ENCODE measurements around the gene TPTE2.
"Not testable (repeated sequence)": the region's sequence is repeated elsewhere in the genome, so short reads cannot be mapped to it uniquely, and the experiment has no call there.

The TPTE2 gene

GRCh38 chr13:19561127-19561582, at the start of gene TPTE2:
Gene TPTE2 (minus strand): TSS chr13:19561532. CDS start chr13:19503234, 58,298 bp downstream.
- in situ Hi-C loops (cut with HindIII; ENCODE audit: low sequenced_read_pairs) = not testable (repeated sequence)

DNA sequence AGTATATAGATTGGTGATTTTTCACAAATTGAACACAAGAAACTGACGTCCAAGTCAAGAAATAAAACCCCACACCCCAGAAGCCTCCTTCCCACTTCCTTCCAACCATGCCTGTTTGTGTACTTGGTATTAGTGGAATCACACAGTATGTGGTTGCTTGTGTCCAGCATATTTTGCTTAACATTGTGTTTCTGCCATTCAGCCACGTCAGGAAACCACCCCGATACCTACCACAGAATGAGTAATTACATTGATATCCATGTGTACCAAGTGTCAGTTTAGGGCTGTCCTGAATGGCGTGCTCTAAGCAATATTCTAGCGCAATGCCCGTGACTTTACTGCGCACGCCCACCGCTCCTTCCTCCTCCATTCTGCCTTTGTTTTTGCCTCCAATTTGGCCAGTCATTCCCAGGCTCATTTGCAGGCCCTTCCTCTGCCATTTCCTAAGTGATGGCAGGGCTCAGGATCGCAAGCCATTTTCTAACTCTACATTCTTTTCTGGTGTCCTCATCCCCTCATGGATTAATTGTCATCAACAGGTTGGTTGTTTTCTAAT, 46.3 kb upstream of the TPTE2 start:
- in situ Hi-C loops (cut with HindIII; ENCODE audit: low sequenced_read_pairs) = no loop called here

DNA sequence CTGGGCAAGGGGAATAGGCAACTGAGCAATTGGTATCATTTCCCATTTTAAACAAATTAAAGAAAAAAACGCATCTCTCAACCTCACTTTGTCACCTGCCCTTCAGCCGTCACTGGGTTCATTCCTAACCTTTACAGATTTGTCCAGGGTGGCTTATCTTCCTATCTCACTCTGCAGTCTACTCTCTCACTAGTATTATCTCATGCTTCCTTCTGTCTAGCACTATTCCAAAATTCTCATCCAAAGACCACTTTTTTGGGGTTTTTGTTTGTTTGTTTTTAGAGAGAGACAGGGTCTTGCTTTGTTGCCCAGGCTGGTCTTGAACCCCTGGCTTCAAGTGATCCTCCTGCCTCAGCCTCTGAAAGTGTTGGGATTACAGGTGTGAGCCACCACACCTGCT, 45.4 kb upstream of the TPTE2 start:
- in situ Hi-C loops (cut with HindIII; ENCODE audit: low sequenced_read_pairs) = no loop called here

DNA sequence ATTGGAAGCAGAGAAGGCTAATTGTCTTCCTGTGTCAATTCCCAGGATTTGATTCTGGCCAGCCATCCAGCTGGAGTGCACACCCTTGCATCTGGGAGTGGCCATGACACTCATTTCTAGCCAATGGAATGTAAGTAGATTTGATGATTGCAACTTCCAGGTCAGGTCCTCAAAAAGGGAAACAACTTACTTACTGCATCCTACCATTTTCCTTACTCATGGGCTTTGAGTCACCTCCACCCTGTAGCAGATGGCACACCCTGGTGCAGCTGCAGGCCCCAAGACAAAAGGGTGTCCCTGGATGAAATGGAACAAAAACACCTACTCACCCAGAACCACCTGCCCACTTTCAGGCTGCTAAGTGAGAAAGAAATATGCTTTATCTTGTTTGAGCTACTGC, 44.8 kb upstream of the TPTE2 start:
- in situ Hi-C loops (cut with HindIII; ENCODE audit: low sequenced_read_pairs) = no loop called here

DNA sequence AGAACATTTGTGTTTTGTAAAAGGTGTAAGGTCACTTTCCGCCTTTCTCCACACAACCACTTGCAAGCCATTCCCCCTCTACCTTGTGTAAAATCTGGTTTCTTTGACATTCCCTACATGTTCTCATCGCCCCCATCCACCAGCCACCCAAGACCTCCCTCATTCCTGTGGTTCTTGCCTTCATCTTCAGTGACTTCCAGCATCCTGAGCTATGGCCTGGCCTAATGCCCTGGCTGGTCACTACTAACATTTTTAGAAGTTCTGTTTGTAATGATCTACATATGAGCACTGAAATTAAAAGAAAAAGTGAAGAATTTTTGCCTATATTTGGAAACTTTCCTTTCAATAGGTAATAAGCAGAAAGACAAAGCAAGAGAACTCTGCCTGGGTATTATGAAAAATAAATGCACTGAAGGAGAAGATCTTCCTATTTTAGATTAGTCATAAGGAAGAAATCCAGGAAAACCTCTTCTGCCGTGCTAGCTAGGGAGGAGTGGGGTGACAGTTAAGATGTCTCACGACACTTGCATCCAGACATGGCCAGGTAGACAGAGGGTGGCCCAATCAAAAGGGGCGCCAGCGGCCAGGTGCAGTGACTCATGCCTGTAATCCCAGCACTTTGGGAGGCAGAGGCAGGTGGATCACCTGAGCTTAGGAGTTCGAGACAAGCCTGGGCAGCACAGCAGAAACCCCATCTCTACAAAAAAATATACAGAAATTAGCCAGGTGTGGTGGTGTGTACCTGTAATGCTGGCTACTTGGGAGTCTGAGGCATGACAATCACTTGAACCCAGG, 44.0 kb upstream of the TPTE2 start:
- in situ Hi-C loops (cut with HindIII; ENCODE audit: low sequenced_read_pairs) = no loop called here

DNA sequence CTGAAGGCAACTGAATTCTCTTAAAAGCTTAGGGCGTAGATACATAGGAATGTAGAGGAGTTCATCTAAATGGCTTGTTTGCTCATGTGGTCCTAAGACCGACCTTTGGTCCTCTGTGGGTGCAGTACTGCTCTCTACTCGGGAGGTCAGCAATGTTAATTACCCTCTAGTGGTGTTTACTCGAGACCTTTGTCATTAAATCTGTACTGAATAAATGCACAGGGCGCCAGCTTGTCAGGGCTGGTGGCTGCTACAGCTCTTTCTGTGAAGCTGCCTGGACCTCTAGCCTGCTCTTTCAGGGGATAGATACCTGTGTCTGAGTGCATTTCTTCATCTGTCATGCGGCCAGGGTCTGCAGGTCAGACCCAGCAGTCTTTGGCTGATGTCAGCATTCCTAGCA, 43.0 kb upstream of the TPTE2 start:
- in situ Hi-C loops (cut with HindIII; ENCODE audit: low sequenced_read_pairs) = no loop called here

- in situ Hi-C loops (cut with HindIII; ENCODE audit: low sequenced_read_pairs) = no loop called here
Observed at GRCh38 chr13:19601749-19602725, 40.7 kb upstream of the TPTE2 start.

DNA sequence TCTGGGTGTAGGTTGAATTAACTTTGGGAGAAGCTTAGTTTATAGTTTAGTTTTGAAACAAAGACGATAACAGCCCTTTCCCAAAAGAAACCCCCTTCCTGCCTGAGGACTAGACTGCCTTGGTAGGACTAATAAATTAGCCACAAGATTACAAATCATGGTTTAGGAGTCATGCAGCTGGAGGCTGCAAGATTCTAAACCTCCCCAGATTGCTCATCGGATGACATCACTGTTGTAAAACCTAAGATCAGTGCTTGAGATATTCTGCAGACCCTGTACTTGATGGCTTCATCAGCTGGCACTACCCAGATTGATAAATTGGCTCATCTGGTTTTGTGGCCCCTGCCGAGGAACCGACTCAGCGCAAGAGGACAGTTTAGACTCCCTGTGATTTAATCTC, 36.2 kb upstream of the TPTE2 start:
- in situ Hi-C loops (cut with HindIII; ENCODE audit: low sequenced_read_pairs) = no loop called here

DNA sequence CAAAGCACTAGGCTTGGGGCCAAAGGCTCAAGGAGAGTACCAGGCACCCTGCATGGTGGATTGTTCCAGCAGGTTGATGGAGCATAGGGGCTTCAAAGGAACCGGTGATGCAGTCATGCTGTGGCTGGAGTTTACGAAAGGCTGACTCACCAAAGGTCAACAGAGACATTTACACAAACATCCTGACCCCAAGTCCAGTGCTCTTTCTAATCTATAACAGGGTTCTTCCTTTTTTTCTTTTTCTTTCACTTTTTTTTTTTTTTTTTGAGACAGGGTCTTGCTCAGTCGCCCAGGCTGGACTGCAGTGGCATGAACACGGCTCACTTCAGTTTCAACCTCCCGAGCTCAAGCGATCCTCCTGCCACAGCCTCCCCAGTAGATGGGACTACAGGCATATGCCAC, 35.6 kb upstream of the TPTE2 start:
- in situ Hi-C loops (cut with HindIII; ENCODE audit: low sequenced_read_pairs) = no loop called here

- in situ Hi-C loops (cut with HindIII; ENCODE audit: low sequenced_read_pairs) = no loop called here
Observed at GRCh38 chr13:19596086-19596485, 34.8 kb upstream of the TPTE2 start.

GRCh38 chr13:19592657-19593180, 31.4 kb upstream of the TPTE2 start:
- in situ Hi-C loops (cut with HindIII; ENCODE audit: low sequenced_read_pairs) = no loop called here

DNA sequence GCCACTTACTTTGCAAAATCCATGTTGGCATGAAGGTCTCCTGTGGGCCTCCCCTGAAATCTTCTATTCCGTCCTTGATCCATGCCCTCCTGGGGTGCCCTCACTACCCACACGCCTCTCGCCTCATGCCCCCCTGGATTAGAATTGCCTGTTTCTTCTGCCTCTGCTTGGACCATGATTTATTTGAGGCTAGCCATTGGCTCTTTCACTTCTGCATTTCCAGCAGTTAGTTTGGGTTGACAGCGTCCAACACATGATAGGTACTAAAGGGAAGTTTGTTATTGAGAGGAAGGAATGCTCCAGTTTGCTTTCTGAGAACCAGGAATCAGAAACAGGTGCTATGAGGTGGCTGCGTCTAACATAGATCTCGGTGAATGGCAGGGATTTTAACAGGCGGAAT, 30.5 kb upstream of the TPTE2 start:
- in situ Hi-C loops (cut with HindIII; ENCODE audit: low sequenced_read_pairs) = no loop called here

- in situ Hi-C loops (cut with HindIII; ENCODE audit: low sequenced_read_pairs) = no loop called here
Observed at GRCh38 chr13:19590423-19590822, 29.1 kb upstream of the TPTE2 start.

- in situ Hi-C loops (cut with HindIII; ENCODE audit: low sequenced_read_pairs) = no loop called here
Observed at GRCh38 chr13:19589312-19589711, 28.0 kb upstream of the TPTE2 start.

- in situ Hi-C loops (cut with HindIII; ENCODE audit: low sequenced_read_pairs) = no loop called here
Observed at GRCh38 chr13:19587635-19588300, 26.4 kb upstream of the TPTE2 start.

- in situ Hi-C loops (cut with HindIII; ENCODE audit: low sequenced_read_pairs) = no loop called here
Observed at GRCh38 chr13:19586904-19587634, 25.7 kb upstream of the TPTE2 start.

DNA sequence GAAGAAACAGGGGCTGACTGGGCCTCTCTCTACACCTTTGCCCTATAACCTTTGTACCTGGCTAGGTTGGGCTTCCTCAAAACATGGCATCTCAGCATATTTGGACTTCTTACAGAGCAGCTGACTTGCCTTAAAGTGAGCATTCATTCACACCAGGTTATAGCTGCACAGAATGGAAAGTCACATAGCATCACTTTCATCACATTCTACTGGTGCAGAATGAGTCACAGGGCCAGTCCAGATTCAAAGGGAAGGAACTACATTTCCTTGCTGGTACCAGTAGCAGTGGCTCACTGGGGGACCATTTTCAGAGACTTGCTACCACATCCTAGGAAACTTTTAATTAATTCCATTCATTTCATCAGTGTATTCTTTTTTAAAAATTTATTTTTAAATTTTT, 20.3 kb upstream of the TPTE2 start:
- in situ Hi-C loops (cut with HindIII; ENCODE audit: low sequenced_read_pairs) = no loop called here

DNA sequence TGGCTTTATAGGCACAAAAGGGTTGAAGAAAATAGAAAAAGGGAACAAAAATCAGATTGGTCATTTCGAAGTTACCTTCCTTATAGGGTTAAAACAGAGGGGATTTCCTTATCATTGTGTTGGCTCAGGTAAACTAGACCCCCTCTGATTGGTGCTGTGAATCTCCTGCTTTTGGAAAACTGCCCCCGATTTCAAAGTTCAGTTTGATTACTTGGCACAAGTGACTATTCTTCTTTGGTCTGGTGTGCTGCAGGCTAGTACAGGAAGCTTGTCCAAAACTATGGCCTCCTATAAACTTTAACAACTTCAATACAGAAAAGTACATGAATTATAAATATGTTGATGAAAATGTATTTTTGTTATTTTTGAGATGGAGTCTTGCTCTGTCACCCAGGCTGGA, 13.9 kb upstream of the TPTE2 start:
- in situ Hi-C loops (cut with HindIII; ENCODE audit: low sequenced_read_pairs) = no loop called here

DNA sequence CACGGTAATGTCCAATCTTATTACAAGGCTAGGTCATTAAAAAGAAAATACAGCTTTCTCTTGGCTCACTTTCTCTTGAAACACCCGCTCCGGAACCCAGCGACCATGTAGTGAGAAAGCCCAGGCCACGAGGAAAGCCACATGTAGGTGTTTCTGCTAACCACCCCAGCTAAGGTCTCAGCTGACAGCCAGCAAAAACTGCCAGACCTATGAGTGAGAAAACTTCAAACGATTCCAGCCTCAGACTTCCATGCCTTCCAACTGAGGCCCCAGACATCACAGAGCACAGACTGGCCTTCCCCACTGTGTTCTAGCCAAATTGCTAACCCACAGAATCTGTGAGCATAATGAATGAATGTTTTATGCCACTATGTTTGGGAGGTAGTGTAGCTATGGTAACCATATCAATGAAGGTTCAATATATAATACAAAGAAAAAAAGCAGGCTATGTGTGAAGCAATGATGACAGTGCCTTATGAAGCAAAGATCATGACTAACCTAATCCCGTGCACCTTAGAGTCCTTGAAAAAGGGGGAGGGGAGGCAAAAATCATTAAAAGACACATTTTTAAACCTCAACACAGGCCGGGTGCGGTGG, 11.9 kb upstream of the TPTE2 start:
- in situ Hi-C loops (cut with HindIII; ENCODE audit: low sequenced_read_pairs) = no loop called here

GRCh38 chr13:19572280-19572679, 10.9 kb upstream of the TPTE2 start:
- in situ Hi-C loops (cut with HindIII; ENCODE audit: low sequenced_read_pairs) = no loop called here
